Liver (tissue), 9 donors: Measurements from ENCODE around the gene CA9. TPM values are rescaled to one million over a fixed set of nuclear protein-coding genes. Genes with fewer than 3 reads are reported as not detected.

Experiments used
- DNase-seq: peaks from one replicate; pipeline ENCODE4 v3.0.0-alpha.2; 2017; ENCODE audit warnings: low spot score
- H3K27ac ChIP-seq, 2 donors: one replicate each; pipeline ENCODE4 v1.7.0; 2013; ENCODE audit warnings: inconsistent platforms in 2 of 2, low read length in 2 of 2, control low read depth in 1 of 2, low read depth in 1 of 2, mild to moderate bottlenecking in 1 of 2
- H3K27me3 ChIP-seq, 4 donors: one replicate each; pipeline versions ENCODE4 v1.6.1 to v1.7.0; 2013; ENCODE audit warnings: low read length in 3 of 4, inconsistent platforms in 1 of 4, mild to moderate bottlenecking in 1 of 4, moderate library complexity in 1 of 4; ENCODE audit not compliant: control insufficient read depth in 4 of 4, insufficient read depth in 4 of 4
- H3K36me3 ChIP-seq, 4 donors: one replicate each; pipeline versions ENCODE4 v1.6.1 to v1.7.0; 2013; ENCODE audit warnings: low read length in 3 of 4, mild to moderate bottlenecking in 3 of 4, low read depth in 1 of 4, moderate library complexity in 1 of 4; ENCODE audit not compliant: control insufficient read depth in 4 of 4, insufficient read depth in 3 of 4
- H3K4me1 ChIP-seq, 4 donors: one replicate each; pipeline versions ENCODE4 v1.6.1 to v1.7.0; 2013; ENCODE audit warnings: low read length in 3 of 4, mild to moderate bottlenecking in 3 of 4, moderate library complexity in 1 of 4; ENCODE audit not compliant: control insufficient read depth in 4 of 4, insufficient read depth in 4 of 4
- H3K4me3 ChIP-seq, 3 donors: one replicate each; pipeline versions ENCODE4 v1.6.1 to v1.7.0; 2013; ENCODE audit warnings: low read length in 3 of 3, control low read depth in 1 of 3, low read depth in 1 of 3, mild to moderate bottlenecking in 1 of 3
- H3K9ac ChIP-seq, 2 donors: one replicate each; pipeline ENCODE4 v1.7.0; 2013; ENCODE audit warnings: low read length in 2 of 2, mild to moderate bottlenecking in 2 of 2, moderate library complexity in 2 of 2, control low read depth in 1 of 2, low read depth in 1 of 2
- H3K9me3 ChIP-seq, 4 donors: one replicate each; pipeline versions ENCODE4 v1.6.1 to v1.7.0; 2013; ENCODE audit warnings: low read length in 3 of 4; ENCODE audit not compliant: control insufficient read depth in 4 of 4
- CTCF ChIP-seq: fragments of 150-350 bp; IDR thresholded peaks from 2 replicates; pipeline ENCODE4 v1.5.1; 2017; ENCODE audit warnings: improper control_type of control experiment, low read depth, low read length; ENCODE audit not compliant: missing input control
- EGR1 ChIP-seq, 2 donors: IDR thresholded peaks; 2 replicates each; pipeline ENCODE4 v1.6.1; 2016 to 2018; ENCODE audit warnings: antibody characterized with exemption in 2 of 2, low read depth in 2 of 2
- FOXA1 ChIP-seq: IDR thresholded peaks from 2 replicates; pipeline ENCODE4 v1.6.1; 2016; ENCODE audit warnings: antibody characterized with exemption
- GABPA ChIP-seq, 2 donors: IDR thresholded peaks in 1 of 2; conservative IDR thresholded peaks in 1 of 2; 2 replicates each; pipeline ENCODE4 v1.6.1; 2016; ENCODE audit warnings: antibody characterized with exemption in 2 of 2, mild to moderate bottlenecking in 1 of 2, moderate library complexity in 1 of 2
- HNF4G ChIP-seq: IDR thresholded peaks from 2 replicates; pipeline ENCODE4 v1.6.1; 2016; ENCODE audit warnings: antibody characterized with exemption
- MAX ChIP-seq: IDR thresholded peaks from 2 replicates; pipeline ENCODE4 v1.6.1; 2016; ENCODE audit warnings: antibody characterized with exemption
- NR2F2 ChIP-seq: IDR thresholded peaks from 2 replicates; pipeline ENCODE4 v1.6.1; 2016; ENCODE audit warnings: antibody characterized with exemption
- RAD21 ChIP-seq, 2 donors: IDR thresholded peaks; 2 replicates each; pipeline ENCODE4 v1.6.1; 2016; ENCODE audit warnings: antibody characterized with exemption in 2 of 2, mild to moderate bottlenecking in 2 of 2
- REST ChIP-seq: IDR thresholded peaks from 2 replicates; pipeline ENCODE4 v1.6.1; 2016; ENCODE audit warnings: antibody characterized with exemption, mild to moderate bottlenecking
- SP1 ChIP-seq: IDR thresholded peaks from 2 replicates; pipeline ENCODE4 v1.6.1; 2018; ENCODE audit warnings: antibody characterized with exemption, mild to moderate bottlenecking
- TAF1 ChIP-seq: conservative IDR thresholded peaks from 2 replicates; pipeline ENCODE4 v1.6.1; 2016; ENCODE audit warnings: antibody characterized with exemption, mild to moderate bottlenecking
- YY1 ChIP-seq: IDR thresholded peaks from 2 replicates; pipeline ENCODE4 v1.6.1; 2016; ENCODE audit warnings: antibody characterized with exemption, mild to moderate bottlenecking
- WGBS: extraction: QIAGEN DNeasy Blood & Tissue Kit; methylation state at CpG from one replicate; pipeline ENCODE4 v1.1.7; 2013; 5-methylcytosine and 5-hydroxymethylcytosine counted together
- polyA plus RNA-seq, 2 donors: library from polyadenylated mRNA; stranded (reverse) in 1 of 2; unstranded in 1 of 2; fragments of 200-250 nt in 1 of 2; fragments of >200 nt in 1 of 2; fragmentation: Nextera tagmentation in 1 of 2; extraction: Ambion mirVana in 1 of 2; gene quantifications; one replicate each; pipeline versions ENCODE4 v1.2.1 to v1.2.3, GENCODE V29; 2013 to 2015
- total RNA-seq, 2 donors: library from RNA; depleted of rRNA; stranded (reverse); fragments of >200 nt; gene quantifications; one replicate each; pipeline ENCODE4 v1.2.3, GENCODE V29; 2014
- donor health status: healthy.
- donor health status: healthy.
- donor health status: healthy.
- donor health status: healthy.
- donor health status: healthy.

Gene CA9
- total and polyA plus RNA-seq, 4 donors = 0.47 to 2.2 (median 0.80) TPM

GRCh38 chr9:35703906-35704672, 30.4 kb downstream of the CA9 start:
- H3K36me3 ChIP-seq = peaks cover 51 to 97% (median 95%) of the 10 kb centered on the region in 4 donors
- H3K4me3 ChIP-seq = no peak overlapping the region
- no peak for DNase-seq
- WGBS = 95% methylated on average over 26 of the region's 26 CpGs
- H3K9me3 ChIP-seq = no peaks in the 10 kb centered on the region
- no peaks in the 10 kb centered on the region for H3K27me3 ChIP-seq
- TF ChIP-seq YY1 = no peak
- TF ChIP-seq EGR1 (IDR thresholded peaks at IDR 0.05; ENCODE audit: low read depth in 2 of 2) = no peak
- H3K9ac ChIP-seq = no peak overlapping the region
- no peaks in the 10 kb centered on the region for H3K4me1 ChIP-seq
- H3K27ac ChIP-seq = no peak overlapping the region

- Histone ChIP-seq H3K4me1 (no peaks in the 10 kb centered on the region), H3K27me3 (no peaks in the 10 kb centered on the region), H3K4me3 (no peak overlapping the region), H3K36me3 (peaks cover 42 to 92% (median 88%) of the 10 kb centered on the region in 4 donors), H3K9me3 (no peaks in the 10 kb centered on the region), H3K9ac (no peak overlapping the region), H3K27ac (no peak overlapping the region)
- 90% methylated on average over 8 of the region's 8 CpGs for WGBS
- no peak for DNase-seq
- TF ChIP-seq GABPA (IDR thresholded peaks at IDR 0.05 in 1 of 2, conservative IDR thresholded peaks at IDR 0.05 in 1 of 2) (no peak), RAD21 (IDR thresholded peaks at IDR 0.05) (no peak), FOXA1 (no peak), MAX (no peak), YY1 (no peak), CTCF (no peak), SP1 (no peak)
Observed at GRCh38 chr9:35705372-35705771, 31.6 kb downstream of the CA9 start.

GRCh38 chr9:35705836-35706430, 32.2 kb downstream of the CA9 start:
- Histone ChIP-seq H3K36me3 (peaks cover 46 to 92% (median 88%) of the 10 kb centered on the region in 4 donors), H3K4me1 (no peaks in the 10 kb centered on the region), H3K9ac (no peak overlapping the region), H3K9me3 (no peaks in the 10 kb centered on the region), H3K4me3 (no peak overlapping the region), H3K27ac (no peak overlapping the region), H3K27me3 (no peaks in the 10 kb centered on the region)
- WGBS = 95% methylated on average over 7 of the region's 7 CpGs
- DNase-seq = no peak
- TF ChIP-seq RAD21 (IDR thresholded peaks at IDR 0.05) = no peak
- TF ChIP-seq SP1 = no peak

- Histone ChIP-seq H3K36me3 (peaks cover 45 to 92% (median 88%) of the 10 kb centered on the region in 4 donors), H3K9ac (no peak overlapping the region), H3K27me3 (no peaks in the 10 kb centered on the region), H3K4me3 (no peak overlapping the region), H3K9me3 (no peaks in the 10 kb centered on the region), H3K4me1 (no peaks in the 10 kb centered on the region), H3K27ac (no peak overlapping the region)
- WGBS = 95% methylated on average over 10 of the region's 10 CpGs
- no peak for DNase-seq
- TF ChIP-seq FOXA1 (no peak), MAX (no peak), GABPA (IDR thresholded peaks at IDR 0.05 in 1 of 2, conservative IDR thresholded peaks at IDR 0.05 in 1 of 2) (no peak), REST (no peak), TAF1 (no peak), HNF4G (no peak), NR2F2 (no peak), EGR1 (IDR thresholded peaks at IDR 0.05; ENCODE audit: low read depth in 2 of 2) (no peak), RAD21 (IDR thresholded peaks at IDR 0.05) (no peak), CTCF (no peak)
Observed at GRCh38 chr9:35706951-35707350, 33.2 kb downstream of the CA9 start.
